ENCODE measurements around the gene RBCK1. TPM values are rescaled to one million over a fixed set of nuclear protein-coding genes. Genes with fewer than 3 reads are reported as not detected.

The RBCK1 gene
- total and polyA plus RNA-seq, 9 of the 15 experiments (the other 6 are each of a cell fraction or from before 2014, with no cell fraction given): 5.9 to 59.3 (median 26.5) TPM

DNA sequence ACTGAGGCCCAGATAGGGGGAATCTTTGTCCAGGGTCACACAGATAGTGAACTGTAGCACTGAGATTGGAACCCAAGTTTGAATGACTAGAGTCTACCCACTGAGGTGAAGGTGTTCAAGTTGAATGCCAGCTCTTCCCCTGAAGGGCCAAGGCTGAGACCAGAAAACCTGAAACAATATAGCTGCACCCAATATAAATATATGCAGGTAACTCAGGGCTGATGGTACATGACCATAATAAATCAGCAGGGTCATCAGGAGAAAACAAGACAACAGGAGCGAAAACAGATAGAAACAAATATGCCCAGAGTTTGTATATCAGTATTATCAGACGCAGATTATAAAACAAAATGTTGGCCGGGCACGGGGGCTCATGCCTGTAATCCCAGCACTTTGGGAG, 4.0 kb upstream of the RBCK1 start:
- no peak overlapping the region for H2AFZ ChIP-seq (ENCODE audit: low read depth, low read length)
- peaks cover 21 to 38% of the 10 kb centered on the region in 2 experiments for H3K4me1 ChIP-seq (replicated peaks in 1 of 2; ENCODE audit: control insufficient read depth in 2 of 2, insufficient read depth in 2 of 2, low read length in 2 of 2)
- no peak overlapping the region for H3K4me3 ChIP-seq
- no peaks in the 10 kb centered on the region for H3K27me3 ChIP-seq (ENCODE audit: control insufficient read depth in 2 of 2, insufficient read depth in 2 of 2, low read length in 2 of 2)
- BruUV-seq (replicated peaks): no TSS peak
- ChIA-PET POLR2A (interaction anchor here (1.5 kb wide), 1 partner anchor 22 kb away, joined by 3 read pairs; no protein-coding TSS in a partner anchor), CTCF (ENCODE audit: low intra/inter-chr PET ratio) (no interaction called here)
- in situ Hi-C loops (cut with MboI): no loop called here
- 95% methylated on average over 4 of the region's 4 CpGs for WGBS (ENCODE audit: insufficient coverage, low coverage, missing lambda C conversion rate)
- H4K20me1 ChIP-seq (replicated peaks; ENCODE audit: control insufficient read depth, insufficient read depth, low read length): no peaks in the 10 kb centered on the region
- no peak overlapping the region for H3K27ac ChIP-seq (ENCODE audit: extremely low read depth, low read depth, low read length)
- no peaks in the 10 kb centered on the region for H3K9me1 ChIP-seq (ENCODE audit: control insufficient read depth, insufficient read depth, low read length)
- no peaks in the 10 kb centered on the region for H3K36me3 ChIP-seq (ENCODE audit: control insufficient read depth, insufficient read depth, low read length)
- DNase-seq (ENCODE audit: extremely low read depth in 1 of 4, low spot score in 3 of 4) (no peak), ATAC-seq (no peak), FAIRE-seq (no peak)
- H3K9ac ChIP-seq (ENCODE audit: insufficient read depth in 1 of 2, low read depth in 2 of 2, low read length in 2 of 2): no peak overlapping the region
- intact Hi-C loops (cut with micrococcal nuclease): loop anchor here (5.0 kb wide), 1 partner anchor 58 kb away; the partner anchor contains the start of gene TBC1D20
- H3K79me2 ChIP-seq (ENCODE audit: control insufficient read depth, insufficient read depth, low read length): peaks cover 10% of the 10 kb centered on the region
- no peak overlapping the region for H3K4me2 ChIP-seq (ENCODE audit: insufficient read depth, low read length)
- 0 out of 2 replicates have a peak, but pooled peaks cover 3% of the 10 kb centered on the region for H3K9me3 ChIP-seq (replicated peaks; ENCODE audit: control insufficient read depth, insufficient read depth, low read depth, low read length)
- TF ChIP-seq, protein P1, sequence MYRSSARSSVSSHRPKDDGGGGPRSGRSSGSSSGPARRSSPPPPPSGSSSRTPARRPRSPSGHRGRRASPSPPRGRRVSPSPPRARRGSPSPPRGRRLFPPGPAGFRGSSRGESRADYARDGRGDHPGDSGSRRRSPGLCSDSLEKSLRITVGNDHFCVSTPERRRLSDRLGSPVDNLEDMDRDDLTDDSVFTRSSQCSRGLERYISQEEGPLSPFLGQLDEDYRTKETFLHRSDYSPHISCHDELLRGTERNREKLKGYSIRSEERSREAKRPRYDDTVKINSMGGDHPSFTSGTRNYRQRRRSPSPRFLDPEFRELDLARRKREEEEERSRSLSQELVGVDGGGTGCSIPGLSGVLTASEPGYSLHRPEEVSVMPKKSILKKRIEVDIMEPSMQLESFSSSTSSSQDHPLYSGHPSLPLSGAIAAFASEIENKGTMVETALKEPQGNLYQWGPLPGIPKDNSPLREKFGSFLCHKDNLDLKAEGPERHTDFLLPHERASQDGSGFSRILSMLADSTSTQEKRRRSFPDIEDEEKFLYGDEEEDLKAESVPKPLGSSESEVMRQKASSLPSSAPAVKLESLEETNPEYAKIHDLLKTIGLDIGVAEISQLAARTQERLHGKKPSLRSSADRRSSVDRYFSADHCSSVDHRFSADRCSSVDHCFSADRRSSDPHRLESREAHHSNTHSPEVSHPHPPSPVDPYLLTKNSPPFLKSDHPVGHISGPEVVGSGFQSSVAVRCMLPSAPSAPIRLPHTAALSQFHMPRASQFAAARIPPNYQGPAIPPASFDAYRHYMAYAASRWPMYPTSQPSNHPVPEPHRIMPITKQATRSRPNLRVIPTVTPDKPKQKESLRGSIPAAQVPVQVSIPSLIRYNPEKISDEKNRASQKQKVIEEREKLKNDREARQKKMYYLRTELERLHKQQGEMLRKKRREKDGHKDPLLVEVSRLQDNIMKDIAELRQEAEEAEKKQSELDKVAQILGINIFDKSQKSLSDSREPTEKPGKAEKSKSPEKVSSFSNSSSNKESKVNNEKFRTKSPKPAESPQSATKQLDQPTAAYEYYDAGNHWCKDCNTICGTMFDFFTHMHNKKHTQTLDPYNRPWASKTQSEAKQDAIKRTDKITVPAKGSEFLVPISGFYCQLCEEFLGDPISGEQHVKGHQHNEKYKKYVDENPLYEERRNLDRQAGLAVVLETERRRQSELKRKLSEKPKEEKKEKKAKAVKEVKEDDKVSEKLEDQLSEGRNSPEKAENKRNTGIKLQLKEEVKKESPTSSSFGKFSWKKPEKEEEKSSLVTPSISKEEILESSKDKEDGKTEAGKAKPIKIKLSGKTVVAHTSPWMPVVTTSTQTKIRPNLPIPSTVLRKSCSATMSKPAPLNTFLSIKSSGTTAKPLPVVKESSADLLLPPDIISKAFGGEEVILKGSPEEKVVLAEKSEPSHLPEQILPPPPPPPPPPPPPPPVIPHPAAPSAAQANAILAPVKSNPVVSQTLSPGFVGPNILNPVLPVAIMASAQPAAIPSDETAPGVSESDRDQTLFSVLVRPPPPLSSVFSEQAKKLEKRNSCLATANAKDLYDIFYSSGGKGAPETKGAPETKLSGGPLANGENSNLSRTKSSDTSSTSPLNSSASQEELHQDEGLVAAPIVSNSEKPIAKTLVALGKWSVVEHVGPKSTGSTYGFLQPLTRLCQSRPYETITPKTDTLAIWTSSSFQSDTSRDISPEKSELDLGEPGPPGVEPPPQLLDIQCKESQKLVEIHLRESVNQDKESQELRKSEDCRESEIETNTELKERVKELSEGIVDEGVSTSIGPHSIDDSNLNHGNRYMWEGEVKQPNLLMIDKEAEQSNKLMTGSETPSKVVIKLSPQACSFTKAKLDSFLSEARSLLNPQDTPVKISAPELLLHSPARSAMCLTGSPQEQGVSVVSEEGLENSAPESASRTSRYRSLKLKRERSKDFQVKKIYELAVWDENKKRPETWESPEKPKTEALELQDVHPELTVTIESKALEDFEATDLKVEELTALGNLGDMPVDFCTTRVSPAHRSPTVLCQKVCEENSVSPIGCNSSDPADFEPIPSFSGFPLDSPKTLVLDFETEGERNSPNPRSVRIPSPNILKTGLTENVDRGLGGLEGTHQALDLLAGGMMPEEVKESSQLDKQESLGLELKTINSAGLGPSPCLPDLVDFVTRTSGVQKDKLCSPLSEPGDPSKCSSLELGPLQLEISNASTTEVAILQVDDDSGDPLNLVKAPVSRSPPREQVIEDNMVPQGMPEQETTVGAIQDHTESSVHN (IDR thresholded peaks at IDR 0.05; ENCODE audit: borderline replicate concordance in 1 of 2, low read depth in 1 of 2): no peak
- TF ChIP-seq ZBTB26 (CRISPR knock-in tag; IDR thresholded peaks at IDR 0.05): no peak
- no peak for TF ChIP-seq ATF6 (CRISPR knock-in tag; IDR thresholded peaks at IDR 0.05)
- no peak for TF ChIP-seq ZNF134 (CRISPR knock-in tag; conservative IDR thresholded peaks at IDR 0.05)
- TF ChIP-seq ARHGAP35 (IDR thresholded peaks at IDR 0.05; ENCODE audit: partially characterized antibody): no peak
- TF ChIP-seq PRMT5 (CRISPR knock-in tag; IDR thresholded peaks at IDR 0.05): no peak
- no peak for TF ChIP-seq ZBTB7A (IDR thresholded peaks at IDR 0.05; ENCODE audit: borderline replicate concordance, control insufficient read depth, low read depth, low read length)
- no peak for TF ChIP-seq CGGBP1 (CRISPR knock-in tag; IDR thresholded peaks at IDR 0.05)
- TF ChIP-seq STAT5A (IDR thresholded peaks at IDR 0.05; ENCODE audit: borderline replicate concordance, low read length): no peak
- TF ChIP-seq ARNT (IDR thresholded peaks at IDR 0.05): no peak
- no peak for TF ChIP-seq TCF7L2 (IDR thresholded peaks at IDR 0.05; ENCODE audit: low read depth, low read length)
